IMR-90 (cell line): Measurements from ENCODE around the gene POLR1B. TPM values are rescaled to one million over a fixed set of nuclear protein-coding genes. Genes with fewer than 3 reads are reported as not detected.

Source experiments
- microRNA-seq, 2 experiments: library from miRNA; stranded (forward) in 1 of 2; unstranded in 1 of 2; fragments of 10-50 nt in 1 of 2; fragments of <30 nt in 1 of 2; gene quantifications in 1 of 2; microRNA quantifications in 1 of 2; one replicate each; pipeline versions ENCODE3 to v1.1.0; 2013 to 2020; ENCODE audit not compliant: insufficient read depth in 1 of 2, insufficient read length in 1 of 2, unreplicated experiment in 1 of 2
- polyA plus RNA-seq, 3 experiments: library from polyadenylated mRNA; depleted of rRNA; stranded (reverse); fragments of >200 nt; gene quantifications; 2 replicates each; pipeline ENCODE4 v1.2.3, GENCODE V29; 2012; ENCODE audit warnings: low replicate concordance in 1 of 3
- small RNA-seq, 5 experiments: library from RNA; depleted of rRNA; stranded (forward); fragments of <200 nt; gene quantifications; one replicate each; pipeline ENCODE3, GENCODE V24; 2012
- total RNA-seq: library from RNA; depleted of rRNA; stranded (reverse); fragments of >200 nt; gene quantifications from 2 replicates; pipeline ENCODE4 v1.2.3, GENCODE V29; 2012; rRNA removed

POLR1B gene
- total and polyA plus RNA-seq, 2 of the 4 experiments (the other 2 are of a cell fraction), result 10.5 to 24.6 TPM

Small RNA genes lying within 50 kb of the gene (microRNA-seq; reads per million reads assigned to microRNA genes)
- not detected for gene RF00019 (ENCODE audit: insufficient read depth, insufficient read length)

Small RNA genes lying within 50 kb of the gene (small RNA-seq; reads per million reads assigned to genes)
- 0 reads per million in 5 experiments for gene RF00019

Other genes with a start within 250 kb of the POLR1B start
- 4.1 and 4.2 TPM in 2 replicates for gene RGPD8, start 108.8 kb upstream of the POLR1B start, total RNA-seq
- 0.67 and 0.69 TPM in 2 replicates for gene RGPD8, start 108.8 kb upstream of the POLR1B start, polyA plus RNA-seq (2012; rRNA removed)
- 36.2 and 44.7 TPM in 2 replicates for gene TTL, start 60.3 kb upstream of the POLR1B start, total RNA-seq
- 13.4 and 18.2 TPM in 2 replicates for gene TTL, start 60.3 kb upstream of the POLR1B start, polyA plus RNA-seq (2012; rRNA removed)
- 4.8 and 8.1 TPM in 2 replicates for gene CHCHD5, start 42.1 kb downstream of the POLR1B start, total RNA-seq
- gene CHCHD5, start 42.1 kb downstream of the POLR1B start, polyA plus RNA-seq (2012; rRNA removed), result 40.1 and 46.2 TPM in 2 replicates
- 94.1 and 123 TPM in 2 replicates for gene SLC20A1, start 103.5 kb downstream of the POLR1B start, total RNA-seq
- gene SLC20A1, start 103.5 kb downstream of the POLR1B start, polyA plus RNA-seq (2012; rRNA removed), result 72.3 and 93.6 TPM in 2 replicates
- gene NT5DC4, start 178.6 kb downstream of the POLR1B start, total RNA-seq, result not detected in 2 replicates
- gene NT5DC4, start 178.6 kb downstream of the POLR1B start, polyA plus RNA-seq (2012; rRNA removed), result not detected in 2 replicates
- 9.9 and 13.3 TPM in 2 replicates for gene CKAP2L, start 222.1 kb downstream of the POLR1B start, total RNA-seq
- 6.3 and 6.4 TPM in 2 replicates for gene CKAP2L, start 222.1 kb downstream of the POLR1B start, polyA plus RNA-seq (2012; rRNA removed)
- 0.83 and 1.1 TPM in 2 replicates for gene IL1A, start 242.0 kb downstream of the POLR1B start, total RNA-seq
- gene IL1A, start 242.0 kb downstream of the POLR1B start, polyA plus RNA-seq (2012; rRNA removed), result 0.39 and 0.48 TPM in 2 replicates